HFFc6 (cell line): ENCODE data around the gene CDS2. TPM values are rescaled to one million over a fixed set of nuclear protein-coding genes. Genes with fewer than 3 reads are reported as not detected.

Experiments
- DNase-seq: peaks from one replicate; pipeline ENCODE4 v3.0.0-alpha.2; 2018
- H3K27ac Mint-ChIP-seq: 2 replicates; pipeline ENCODE4 v1.8.0; 2020; ENCODE audit warnings: mild to moderate bottlenecking, mixed read lengths
- H3K27me3 Mint-ChIP-seq: 2 replicates; pipeline ENCODE4 v1.8.0; 2021; ENCODE audit warnings: mild to moderate bottlenecking, moderate library complexity, mixed read lengths; ENCODE audit not compliant: insufficient read depth
- H3K36me3 Mint-ChIP-seq: 2 replicates; pipeline ENCODE4 v1.8.0; 2021; ENCODE audit warnings: low read depth, mixed read lengths
- H3K4me1 Mint-ChIP-seq: 2 replicates; pipeline ENCODE4 v1.8.0; 2020; ENCODE audit warnings: low read depth, mixed read lengths
- H3K4me3 Mint-ChIP-seq: 2 replicates; pipeline ENCODE4 v1.8.0; 2020; ENCODE audit warnings: mild to moderate bottlenecking, moderate library complexity, mixed read lengths
- H3K9me3 Mint-ChIP-seq: 2 replicates; pipeline ENCODE4 v1.8.0; 2020; ENCODE audit warnings: mild to moderate bottlenecking, mixed read lengths
- CTCF ChIP-seq: fragments of 200-600 bp; sonication (generic); IDR thresholded peaks from 2 replicates; pipeline ENCODE4 v1.5.0; 2021; ENCODE audit warnings: antibody characterized with exemption, mild to moderate bottlenecking
- total RNA-seq, 6 experiments: library from RNA; stranded (reverse); fragmentation: NEBNext Ultra II Directional; extraction: Animal tissue kit (Norgen Biotek cat#: 25700); gene quantifications; 2 replicates in 1 of 6; 3 replicates in 5 of 6; pipeline ENCODE4 v1.2.3, GENCODE V29; 2021

CDS2 gene
- total RNA-seq, 6 experiments from 2014 or later = 36.6 to 42.5 (median 39.2) TPM

GRCh38 chr20:5140195-5140594, 13.4 kb downstream of the CDS2 start:
- no peak for DNase-seq
- no peaks in the 10 kb centered on the region; the same call in 1 of the 2 replicates for H3K27me3 Mint-ChIP-seq
- no peaks in the 10 kb centered on the region for H3K4me1 Mint-ChIP-seq
- no peak overlapping the region for H3K27ac Mint-ChIP-seq
- no peak for TF ChIP-seq CTCF
- H3K9me3 Mint-ChIP-seq = no peaks in the 10 kb centered on the region
- H3K4me3 Mint-ChIP-seq = no peak overlapping the region
- no peaks in the 10 kb centered on the region for H3K36me3 Mint-ChIP-seq

- DNase-seq = no peak
- no peak for TF ChIP-seq CTCF
- Mint-ChIP-seq H3K9me3 (no peaks in the 10 kb centered on the region), H3K27ac (no peak overlapping the region), H3K36me3 (0 out of 2 replicates have a peak, but pooled peaks cover 4% of the 10 kb centered on the region), H3K4me1 (no peaks in the 10 kb centered on the region), H3K4me3 (no peak overlapping the region), H3K27me3 (no peaks in the 10 kb centered on the region; the same call in 1 of the 2 replicates)
Measured at GRCh38 chr20:5141615-5142014, 14.8 kb downstream of the CDS2 start.

GRCh38 chr20:5143851-5144250, 17.0 kb downstream of the CDS2 start:
- no peak for TF ChIP-seq CTCF
- Mint-ChIP-seq H3K36me3 (0 out of 2 replicates have a peak, but pooled peaks cover 4% of the 10 kb centered on the region), H3K4me1 (no peaks in the 10 kb centered on the region), H3K9me3 (no peaks in the 10 kb centered on the region), H3K27me3 (no peaks in the 10 kb centered on the region), H3K27ac (no peak overlapping the region), H3K4me3 (no peak overlapping the region)
- no peak for DNase-seq

GRCh38 chr20:5145365-5146098, 18.7 kb downstream of the CDS2 start:
- Mint-ChIP-seq H3K27me3 (no peaks in the 10 kb centered on the region), H3K27ac (no peak overlapping the region), H3K9me3 (no peaks in the 10 kb centered on the region), H3K4me1 (peaks cover 4% of the 10 kb centered on the region), H3K36me3 (0 out of 2 replicates have a peak, but pooled peaks cover 4% of the 10 kb centered on the region), H3K4me3 (no peak overlapping the region)
- TF ChIP-seq CTCF = no peak
- no peak for DNase-seq

- H3K27me3 Mint-ChIP-seq = no peaks in the 10 kb centered on the region
- 0 out of 2 replicates have a peak, but pooled peaks cover 4% of the 10 kb centered on the region for H3K36me3 Mint-ChIP-seq
- TF ChIP-seq CTCF = no peak
- H3K9me3 Mint-ChIP-seq = no peaks in the 10 kb centered on the region
- H3K4me1 Mint-ChIP-seq = peaks cover 10% of the 10 kb centered on the region
- H3K4me3 Mint-ChIP-seq = no peak overlapping the region
- DNase-seq = no peak
- no peak overlapping the region for H3K27ac Mint-ChIP-seq
Measured at GRCh38 chr20:5146099-5146668, 19.4 kb downstream of the CDS2 start.
